K562 (cell line): Measurements from ENCODE around the gene NKX1-2. TPM values are rescaled to one million over a fixed set of nuclear protein-coding genes. Genes with fewer than 3 reads are reported as not detected.

Experiments used
- ATAC-seq: fragments of 200-7000 bp; cut with Tn5 transposase; 3 replicates; pipeline ENCODE4 v1.9.1; 2020; ENCODE audit warnings: moderate library complexity
- BruUV-seq: library from RNA; stranded (reverse); fragments of 400-500 nt; replicated peaks from 2 replicates; lab custom pipeline; 2021; lab: Mats Ljungman, UMichigan
- CTCF ChIA-PET: fragments of 300-600 bp; formaldehyde crosslinking; extraction: SDS; loops from one replicate; lab custom pipeline; 2021; ENCODE audit warnings: low intra/inter-chr PET ratio; lab: Yijun Ruan, JAX
- POLR2A ChIA-PET: fragments of 300-600, 350-650 bp; sonication (Branson Sonifier 250); formaldehyde crosslinking; extraction: SDS; loops from one replicate; lab custom pipeline; 2021; ENCODE audit warnings: antibody characterized with exemption, inconsistent platforms; lab: Yijun Ruan, JAX
- DNase-seq, 4 experiments: peaks; one replicate each; pipeline versions ENCODE4 v3.0.0 to v3.0.0-alpha.2; 2011 to 2018; ENCODE audit warnings: low spot score in 3 of 4, mixed read lengths in 3 of 4; ENCODE audit errors: extremely low read depth in 1 of 4
- FAIRE-seq: peaks from 2 replicates; lab custom pipeline; 2011; peaks lifted over from hg19 to GRCh38; lab: Jason Lieb, UNC
- H2AFZ ChIP-seq: 2 replicates; pipeline ENCODE4 v1.6.0; 2011; ENCODE audit warnings: low read depth, low read length, control low read depth, inconsistent platforms
- H3K27ac ChIP-seq: fragments of 200-600 bp; 3 replicates; pipeline ENCODE4 v1.8.0; 2011; ENCODE audit warnings: low read depth, mild to moderate bottlenecking, control low read depth, inconsistent platforms, low read length, moderate library complexity, mixed read lengths; ENCODE audit errors: extremely low read depth
- H3K27me3 ChIP-seq, 2 experiments: fragments of 300-600 bp in 1 of 2; 2 replicates in 1 of 2; 3 replicates in 1 of 2; pipeline versions ENCODE4 v1.6.0 to v1.8.0; 2011; ENCODE audit warnings: inconsistent platforms in 2 of 2, low read length in 2 of 2, mild to moderate bottlenecking in 1 of 2, mixed read lengths in 1 of 2, moderate library complexity in 1 of 2; ENCODE audit not compliant: control insufficient read depth in 2 of 2, insufficient read depth in 2 of 2
- H3K36me3 ChIP-seq: fragments of 300-600 bp; 3 replicates; pipeline ENCODE4 v1.8.0; 2011; ENCODE audit warnings: mild to moderate bottlenecking, low read length, inconsistent platforms; ENCODE audit not compliant: control insufficient read depth, insufficient read depth
- H3K4me1 ChIP-seq, 2 experiments: fragments of 200-600 bp in 1 of 2; replicated peaks in 1 of 2; 2 replicates in 1 of 2; 3 replicates in 1 of 2; pipeline versions ENCODE4 v1.5.1 to v1.8.0; 2011; ENCODE audit warnings: inconsistent platforms in 2 of 2, low read length in 2 of 2, mild to moderate bottlenecking in 1 of 2, mixed read lengths in 1 of 2, moderate library complexity in 1 of 2; ENCODE audit not compliant: control insufficient read depth in 2 of 2, insufficient read depth in 2 of 2
- H3K4me2 ChIP-seq: 2 replicates; pipeline ENCODE4 v1.6.1; 2011; ENCODE audit warnings: low read length, control low read depth, inconsistent platforms, mixed read lengths; ENCODE audit not compliant: insufficient read depth
- H3K4me3 ChIP-seq: fragments of 200-600 bp; sonication (generic), shearing (Covaris generic); 2 replicates; pipeline ENCODE4 v1.5.1; 2016; ENCODE audit warnings: control low read depth, inconsistent platforms
- H3K79me2 ChIP-seq: fragments of 200-600 bp; 3 replicates; pipeline ENCODE4 v1.8.0; 2011; ENCODE audit warnings: low read length, inconsistent platforms; ENCODE audit not compliant: control insufficient read depth, insufficient read depth
- H3K9ac ChIP-seq, 2 experiments: 2 replicates each; pipeline versions ENCODE4 v1.6.0 to v1.6.1; 2011; ENCODE audit warnings: low read depth in 2 of 2, low read length in 2 of 2, control low read depth in 1 of 2, inconsistent platforms in 1 of 2, mild to moderate bottlenecking in 1 of 2, mixed read lengths in 1 of 2; ENCODE audit not compliant: insufficient read depth in 1 of 2
- H3K9me1 ChIP-seq: one replicate; pipeline ENCODE4 v1.6.0; 2011; ENCODE audit warnings: inconsistent platforms, mild to moderate bottlenecking, low read length, moderate library complexity; ENCODE audit not compliant: control insufficient read depth, insufficient read depth
- H3K9me3 ChIP-seq: replicated peaks from 2 replicates; pipeline ENCODE4 v1.5.1; 2011; ENCODE audit warnings: low read depth, low read length, inconsistent platforms; ENCODE audit not compliant: control insufficient read depth, insufficient read depth
- H4K20me1 ChIP-seq: replicated peaks from 2 replicates; pipeline ENCODE4 v1.6.1; 2011; ENCODE audit warnings: low read length, inconsistent platforms, mixed read lengths; ENCODE audit not compliant: control insufficient read depth, insufficient read depth
- ATF1 ChIP-seq, 2 experiments: fragments of 450-650 bp in 1 of 2; IDR thresholded peaks; 2 replicates each; pipeline ENCODE4 v1.6.1; 2016; ENCODE audit warnings: missing compliant biosample characterization in 1 of 2, missing genetic modification characterization in 1 of 2
- CCAR2 ChIP-seq: fragments of 200-400 bp; formaldehyde crosslinking; IDR thresholded peaks from 2 replicates; pipeline ENCODE4 v1.6.1; 2017; ENCODE audit warnings: mild to moderate bottlenecking, low read depth, low read length
- ELF1 ChIP-seq: fragments of 200-800 bp; sonication (Bioruptor generic); IDR thresholded peaks from 2 replicates; pipeline ENCODE4 v1.6.1; 2016; ENCODE audit warnings: missing genetic modification characterization, missing compliant biosample characterization
- HLTF ChIP-seq: fragments of 450-650 bp; IDR thresholded peaks from 2 replicates; pipeline ENCODE4 v1.6.1; 2016
- KLF16 ChIP-seq: IDR thresholded peaks from 2 replicates; pipeline ENCODE4 v1.6.1; 2016; ENCODE audit warnings: antibody characterized with exemption
- MBD2 ChIP-seq: sonication (generic); IDR thresholded peaks from 2 replicates; pipeline ENCODE4 v1.6.1; 2016; ENCODE audit warnings: low read depth, borderline replicate concordance
- MEF2A ChIP-seq: IDR thresholded peaks from 2 replicates; pipeline ENCODE4 v1.6.1; 2011; ENCODE audit warnings: low read depth, mild to moderate bottlenecking, low read length, moderate library complexity; ENCODE audit not compliant: control insufficient read depth
- MEIS2 ChIP-seq: fragments of 450-650 bp; IDR thresholded peaks from 2 replicates; pipeline ENCODE4 v1.6.1; 2014; ENCODE audit warnings: mild to moderate bottlenecking; ENCODE audit not compliant: partially characterized antibody
- NUFIP1 ChIP-seq: fragments of 450-650 bp; IDR thresholded peaks from 2 replicates; pipeline ENCODE4 v1.6.1; 2018; ENCODE audit not compliant: partially characterized antibody
- POLR2G ChIP-seq: fragments of 200-400 bp; formaldehyde crosslinking; IDR thresholded peaks from 2 replicates; pipeline ENCODE4 v1.6.1; 2017; ENCODE audit warnings: low read depth, mild to moderate bottlenecking, antibody characterized with exemption, low read length, moderate library complexity
- RFX1 ChIP-seq: fragments of 450-650 bp; IDR thresholded peaks from 2 replicates; pipeline ENCODE4 v1.6.1; 2016; ENCODE audit warnings: mild to moderate bottlenecking, moderate library complexity
- SMAD1 ChIP-seq: fragments of 150-350 bp; IDR thresholded peaks from 2 replicates; pipeline ENCODE4 v1.6.1; 2014; ENCODE audit warnings: low read length, low read depth; ENCODE audit not compliant: partially characterized antibody
- ZZZ3 ChIP-seq: fragments of 450-650 bp; IDR thresholded peaks from 2 replicates; pipeline ENCODE4 v1.6.1; 2016; ENCODE audit warnings: antibody characterized with exemption, mild to moderate bottlenecking, moderate library complexity
- in situ Hi-C: fragments of 300-500 bp; cut with MboI; formaldehyde crosslinking; loops from 4 replicates; pipeline ENCODE4 v1.15.0; 2018; ENCODE audit warnings: inconsistent platforms, mixed read lengths
- intact Hi-C: fragments of 100-400 bp; cut with micrococcal nuclease; formaldehyde crosslinking; loops from 2 replicates; pipeline ENCODE4 v1.14.2; 2022
- polyA plus RNA-seq, 8 experiments: library from polyadenylated mRNA; depleted of rRNA in 4 of 8; stranded (reverse) in 5 of 8; unstranded in 3 of 8; fragments of >200 nt; fragmentation: Nextera tagmentation in 2 of 8; fragmentation: Illumina TruSeq in 1 of 8; extraction: Ambion mirVana in 2 of 8; extraction: Trizol in 1 of 8; gene quantifications; 2 replicates each; pipeline versions ENCODE4 v1.2.1 to v1.2.3, GENCODE V29; 2011 to 2014; ENCODE audit warnings: inconsistent platforms in 1 of 8, missing spikeins in 1 of 8
- total RNA-seq, 7 experiments: library from RNA; depleted of rRNA in 6 of 7; stranded (reverse); fragments of >200 nt in 6 of 7; fragmentation: Illumina TruSeq in 2 of 7; extraction: Trizol in 2 of 7; gene quantifications; 2 replicates each; pipeline versions ENCODE4 v1.2.1 to v1.2.3, GENCODE V29; 2011 to 2021; ENCODE audit warnings: low replicate concordance in 1 of 7
- TF ChIP-seq, protein P1 (sequence below): fragments of 450-650 bp; IDR thresholded peaks from 2 replicates; pipeline ENCODE4 v1.6.1; 2017; ENCODE audit warnings: mild to moderate bottlenecking, moderate library complexity
- TF ChIP-seq, protein P2 (sequence below), 2 experiments: fragments of 450-650 bp; IDR thresholded peaks; 2 replicates each; pipeline ENCODE4 v1.6.1; 2016
- TF ChIP-seq, protein P3 (sequence below), 2 experiments: IDR thresholded peaks; 2 replicates each; pipeline ENCODE4 v1.6.1; 2012; ENCODE audit warnings: improper control_type of control experiment in 2 of 2, low read depth in 2 of 2, low read length in 2 of 2, borderline replicate concordance in 1 of 2
- TF ChIP-seq, protein P4 (sequence below): fragments of 450-650 bp; IDR thresholded peaks from 2 replicates; pipeline ENCODE4 v1.7.0; 2016; ENCODE audit warnings: borderline replicate concordance

The NKX1-2 gene
- total and polyA plus RNA-seq, 9 of the 15 experiments (the other 6 are each of a cell fraction or from before 2014, with no cell fraction given) = not detected

DNA sequence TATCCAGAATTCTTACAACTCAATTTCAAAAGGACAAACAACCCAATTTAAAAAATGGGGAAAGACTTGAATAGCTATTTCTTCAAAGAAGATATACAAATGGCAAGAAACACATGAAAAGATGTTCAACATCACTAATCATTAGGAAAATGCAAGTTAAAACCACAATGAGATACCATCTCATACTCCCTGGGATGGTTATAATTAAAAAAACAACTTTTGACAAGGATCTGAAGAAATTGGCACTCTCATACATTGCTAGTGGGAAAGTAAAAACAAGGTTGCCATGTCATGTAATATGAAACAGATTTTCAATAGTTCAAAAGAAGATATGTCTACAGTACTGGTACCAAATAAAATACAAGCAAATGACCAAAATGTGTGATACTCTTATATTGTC, 40.1 kb downstream of the NKX1-2 start:
- H2AFZ ChIP-seq = no peak overlapping the region
- in situ Hi-C loops (no loop called here), intact Hi-C loops (no loop called here)
- peaks cover 55% of the 10 kb centered on the region for H3K79me2 ChIP-seq
- H3K9ac ChIP-seq = no peak overlapping the region
- H3K36me3 ChIP-seq = peaks cover 81% of the 10 kb centered on the region
- ChIA-PET CTCF (no interaction called here), POLR2A (no interaction called here)
- no peaks in the 10 kb centered on the region for H3K9me3 ChIP-seq
- no peak for DNase-seq
- TF ChIP-seq, protein P1, sequence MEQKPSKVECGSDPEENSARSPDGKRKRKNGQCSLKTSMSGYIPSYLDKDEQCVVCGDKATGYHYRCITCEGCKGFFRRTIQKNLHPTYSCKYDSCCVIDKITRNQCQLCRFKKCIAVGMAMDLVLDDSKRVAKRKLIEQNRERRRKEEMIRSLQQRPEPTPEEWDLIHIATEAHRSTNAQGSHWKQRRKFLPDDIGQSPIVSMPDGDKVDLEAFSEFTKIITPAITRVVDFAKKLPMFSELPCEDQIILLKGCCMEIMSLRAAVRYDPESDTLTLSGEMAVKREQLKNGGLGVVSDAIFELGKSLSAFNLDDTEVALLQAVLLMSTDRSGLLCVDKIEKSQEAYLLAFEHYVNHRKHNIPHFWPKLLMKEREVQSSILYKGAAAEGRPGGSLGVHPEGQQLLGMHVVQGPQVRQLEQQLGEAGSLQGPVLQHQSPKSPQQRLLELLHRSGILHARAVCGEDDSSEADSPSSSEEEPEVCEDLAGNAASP = no peak
- TF ChIP-seq ATF1 (CRISPR knock-in tag; IDR thresholded peaks at IDR 0.05) (no peak), ATF1 (tag; IDR thresholded peaks at IDR 0.05) (no peak), MEIS2 (no peak), ZZZ3 (no peak), POLR2G (no peak), KLF16 (no peak), SMAD1 (no peak), MBD2 (no peak), NUFIP1 (no peak), CCAR2 (no peak), RFX1 (no peak), ELF1 (tag) (no peak), HLTF (no peak), MEF2A (no peak)
- TF ChIP-seq, protein P2, sequence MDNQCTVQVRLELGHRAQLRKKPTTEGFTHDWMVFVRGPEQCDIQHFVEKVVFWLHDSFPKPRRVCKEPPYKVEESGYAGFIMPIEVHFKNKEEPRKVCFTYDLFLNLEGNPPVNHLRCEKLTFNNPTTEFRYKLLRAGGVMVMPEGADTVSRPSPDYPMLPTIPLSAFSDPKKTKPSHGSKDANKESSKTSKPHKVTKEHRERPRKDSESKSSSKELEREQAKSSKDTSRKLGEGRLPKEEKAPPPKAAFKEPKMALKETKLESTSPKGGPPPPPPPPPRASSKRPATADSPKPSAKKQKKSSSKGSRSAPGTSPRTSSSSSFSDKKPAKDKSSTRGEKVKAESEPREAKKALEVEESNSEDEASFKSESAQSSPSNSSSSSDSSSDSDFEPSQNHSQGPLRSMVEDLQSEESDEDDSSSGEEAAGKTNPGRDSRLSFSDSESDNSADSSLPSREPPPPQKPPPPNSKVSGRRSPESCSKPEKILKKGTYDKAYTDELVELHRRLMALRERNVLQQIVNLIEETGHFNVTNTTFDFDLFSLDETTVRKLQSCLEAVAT (IDR thresholded peaks at IDR 0.05) = no peak
- TF ChIP-seq, protein P3, sequence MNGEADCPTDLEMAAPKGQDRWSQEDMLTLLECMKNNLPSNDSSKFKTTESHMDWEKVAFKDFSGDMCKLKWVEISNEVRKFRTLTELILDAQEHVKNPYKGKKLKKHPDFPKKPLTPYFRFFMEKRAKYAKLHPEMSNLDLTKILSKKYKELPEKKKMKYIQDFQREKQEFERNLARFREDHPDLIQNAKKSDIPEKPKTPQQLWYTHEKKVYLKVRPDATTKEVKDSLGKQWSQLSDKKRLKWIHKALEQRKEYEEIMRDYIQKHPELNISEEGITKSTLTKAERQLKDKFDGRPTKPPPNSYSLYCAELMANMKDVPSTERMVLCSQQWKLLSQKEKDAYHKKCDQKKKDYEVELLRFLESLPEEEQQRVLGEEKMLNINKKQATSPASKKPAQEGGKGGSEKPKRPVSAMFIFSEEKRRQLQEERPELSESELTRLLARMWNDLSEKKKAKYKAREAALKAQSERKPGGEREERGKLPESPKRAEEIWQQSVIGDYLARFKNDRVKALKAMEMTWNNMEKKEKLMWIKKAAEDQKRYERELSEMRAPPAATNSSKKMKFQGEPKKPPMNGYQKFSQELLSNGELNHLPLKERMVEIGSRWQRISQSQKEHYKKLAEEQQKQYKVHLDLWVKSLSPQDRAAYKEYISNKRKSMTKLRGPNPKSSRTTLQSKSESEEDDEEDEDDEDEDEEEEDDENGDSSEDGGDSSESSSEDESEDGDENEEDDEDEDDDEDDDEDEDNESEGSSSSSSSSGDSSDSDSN (IDR thresholded peaks at IDR 0.05; ENCODE audit: borderline replicate concordance in 1 of 2, low read depth in 2 of 2, low read length in 2 of 2) = no peak
- TF ChIP-seq, protein P4, sequence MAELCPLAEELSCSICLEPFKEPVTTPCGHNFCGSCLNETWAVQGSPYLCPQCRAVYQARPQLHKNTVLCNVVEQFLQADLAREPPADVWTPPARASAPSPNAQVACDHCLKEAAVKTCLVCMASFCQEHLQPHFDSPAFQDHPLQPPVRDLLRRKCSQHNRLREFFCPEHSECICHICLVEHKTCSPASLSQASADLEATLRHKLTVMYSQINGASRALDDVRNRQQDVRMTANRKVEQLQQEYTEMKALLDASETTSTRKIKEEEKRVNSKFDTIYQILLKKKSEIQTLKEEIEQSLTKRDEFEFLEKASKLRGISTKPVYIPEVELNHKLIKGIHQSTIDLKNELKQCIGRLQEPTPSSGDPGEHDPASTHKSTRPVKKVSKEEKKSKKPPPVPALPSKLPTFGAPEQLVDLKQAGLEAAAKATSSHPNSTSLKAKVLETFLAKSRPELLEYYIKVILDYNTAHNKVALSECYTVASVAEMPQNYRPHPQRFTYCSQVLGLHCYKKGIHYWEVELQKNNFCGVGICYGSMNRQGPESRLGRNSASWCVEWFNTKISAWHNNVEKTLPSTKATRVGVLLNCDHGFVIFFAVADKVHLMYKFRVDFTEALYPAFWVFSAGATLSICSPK = no peak
- no peaks in the 10 kb centered on the region for H3K27me3 ChIP-seq
- FAIRE-seq = no peak
- H3K9me1 ChIP-seq = no peaks in the 10 kb centered on the region
- no peak overlapping the region for H3K4me3 ChIP-seq
- no peaks in the 10 kb centered on the region; the same call in 1 of the 2 replicates for H4K20me1 ChIP-seq
- H3K27ac ChIP-seq = no peak overlapping the region
- no peaks in the 10 kb centered on the region; a peak in 2 of 5 replicates for H3K4me1 ChIP-seq
- no TSS peak for BruUV-seq
- no peak for ATAC-seq
- no peak overlapping the region for H3K4me2 ChIP-seq
